ENCODE results near the gene ADISSP. TPM values are rescaled to one million over a fixed set of nuclear protein-coding genes. Genes with fewer than 3 reads are reported as not detected.

ADISSP gene
- polyA plus RNA-seq, 1 experiment: 34.3 TPM

- POLR2A ChIA-PET: no interaction called here
Observed at GRCh38 chr20:3724356-3724755, 43.2 kb downstream of the ADISSP start.

GRCh38 chr20:3723284-3723683 is 44.3 kb downstream of the ADISSP start:
- Histone ChIP-seq H3K36me3 (ENCODE audit: control insufficient read depth, insufficient read depth, low read length) (no peaks in the 10 kb centered on the region), H3K27me3 (ENCODE audit: control insufficient read depth, insufficient read depth, low read length) (no peaks in the 10 kb centered on the region; the same call in none of the 2 replicates), H3K4me3 (ENCODE audit: low read depth, low read length) (no peak overlapping the region)
- no peak for TF ChIP-seq CTCF (IDR thresholded peaks at IDR 0.05; ENCODE audit: insufficient read depth, low read depth, low read length)
- POLR2A ChIA-PET: no interaction called here
- no peak for DNase-seq (ENCODE audit: low read depth)
- CTCF ChIA-PET: interaction anchor here (0.6 to 1.1 kb wide), 2 partner anchors 14 to 1016 kb away, joined by 3 read pairs; no protein-coding TSS in a partner anchor

More at GRCh38 chr20:3724356-3724755, 43.2 kb downstream of the ADISSP start:
- H3K36me3 ChIP-seq (ENCODE audit: control insufficient read depth, insufficient read depth, low read length): no peaks in the 10 kb centered on the region
- TF ChIP-seq CTCF (IDR thresholded peaks at IDR 0.05; ENCODE audit: insufficient read depth, low read depth, low read length): no peak
- no peak for DNase-seq (ENCODE audit: low read depth)
- no peaks in the 10 kb centered on the region; the same call in none of the 2 replicates for H3K27me3 ChIP-seq (ENCODE audit: control insufficient read depth, insufficient read depth, low read length)
- H3K4me3 ChIP-seq (ENCODE audit: low read depth, low read length): no peak overlapping the region
- CTCF ChIA-PET: interaction anchor here (1.0 to 1.6 kb wide), 2 partner anchors 8 to 13 kb away, joined by 7 read pairs; no protein-coding TSS in a partner anchor

GRCh38 chr20:3721912-3722311 is 45.6 kb downstream of the ADISSP start:
- no peak for DNase-seq (ENCODE audit: low read depth)
- ChIA-PET CTCF (interaction anchor here (1.4 kb wide), 1 partner anchor 11 kb away, joined by 10 read pairs; no protein-coding TSS in a partner anchor), POLR2A (no interaction called here)

GRCh38 chr20:3720626-3721025 is 46.9 kb downstream of the ADISSP start:
- TF ChIP-seq CTCF (IDR thresholded peaks at IDR 0.05; ENCODE audit: insufficient read depth, low read depth, low read length): no peak
- no peaks in the 10 kb centered on the region for H3K36me3 ChIP-seq (ENCODE audit: control insufficient read depth, insufficient read depth, low read length)
- POLR2A ChIA-PET: no interaction called here
- no peak for DNase-seq (ENCODE audit: low read depth)
- H3K4me3 ChIP-seq (ENCODE audit: low read depth, low read length): no peak overlapping the region
- CTCF ChIA-PET: interaction anchor here (1.9 to 2.2 kb wide), 3 partner anchors 10 to 32 kb away, joined by 5 to 13 read pairs (median 5); no protein-coding TSS in a partner anchor
- no peaks in the 10 kb centered on the region; the same call in 1 of the 2 replicates for H3K27me3 ChIP-seq (ENCODE audit: control insufficient read depth, insufficient read depth, low read length)

More at GRCh38 chr20:3721912-3722311, 45.6 kb downstream of the ADISSP start:
- no peaks in the 10 kb centered on the region for H3K36me3 ChIP-seq (ENCODE audit: control insufficient read depth, insufficient read depth, low read length)
- TF ChIP-seq CTCF (IDR thresholded peaks at IDR 0.05; ENCODE audit: insufficient read depth, low read depth, low read length): no peak
- H3K27me3 ChIP-seq (ENCODE audit: control insufficient read depth, insufficient read depth, low read length): no peaks in the 10 kb centered on the region; the same call in 1 of the 2 replicates
- no peak overlapping the region for H3K4me3 ChIP-seq (ENCODE audit: low read depth, low read length)

- Histone ChIP-seq H3K27me3 (ENCODE audit: control insufficient read depth, insufficient read depth, low read length) (no peaks in the 10 kb centered on the region; the same call in 1 of the 2 replicates), H3K36me3 (ENCODE audit: control insufficient read depth, insufficient read depth, low read length) (no peaks in the 10 kb centered on the region), H3K4me3 (ENCODE audit: low read depth, low read length) (no peak overlapping the region)
- TF ChIP-seq CTCF (IDR thresholded peaks at IDR 0.05; ENCODE audit: insufficient read depth, low read depth, low read length): no peak
- DNase-seq (ENCODE audit: low read depth): no peak
- CTCF ChIA-PET: interaction anchor here (1.9 to 2.2 kb wide), 3 partner anchors 9 to 33 kb away, joined by 5 to 13 read pairs (median 5); no protein-coding TSS in a partner anchor
- POLR2A ChIA-PET: no interaction called here
Observed at GRCh38 chr20:3720068-3720467, 47.5 kb downstream of the ADISSP start.

Measured in BJ (cell line).